IMR-90 (cell line): ENCODE data around the gene LATS2. TPM values are rescaled to one million over a fixed set of nuclear protein-coding genes. Genes with fewer than 3 reads are reported as not detected.
A peak's percentile ranks its signal among the peaks of the same experiment; 100 is the strongest.

ENCODE experiments used
- ATAC-seq: fragments of 200-7000 bp; cut with Tn5 transposase; 2 replicates; pipeline ENCODE4 v1.9.1; 2020; ENCODE audit warnings: low read depth, mild to moderate bottlenecking, moderate library complexity
- BruUV-seq: library from RNA; stranded (reverse); fragments of 400-500 nt; replicated peaks from 2 replicates; lab custom pipeline; 2021; lab: Mats Ljungman, UMichigan
- CTCF ChIA-PET: fragments of 300-600 bp; formaldehyde crosslinking; extraction: SDS; loops from one replicate; lab custom pipeline; 2021; ENCODE audit warnings: antibody characterized with exemption; lab: Yijun Ruan, JAX
- POLR2A ChIA-PET: fragments of 300-600 bp; sonication (Branson Sonifier 250); formaldehyde crosslinking; loops from one replicate; lab custom pipeline; 2022; ENCODE audit warnings: antibody characterized with exemption; ENCODE audit not compliant: unreplicated experiment; lab: Charles Lee
- DNase-seq: peaks from one replicate; pipeline ENCODE4 v3.0.0; 2013
- H2AFZ ChIP-seq: replicated peaks from 2 replicates; pipeline ENCODE3; 2013; ENCODE audit warnings: low read length, mild to moderate bottlenecking; ENCODE audit not compliant: poor library complexity
- H2AK5ac ChIP-seq: 2 replicates; pipeline ENCODE4 v1.6.1; 2013; ENCODE audit warnings: low read depth, low read length, inconsistent platforms
- H2AK9ac ChIP-seq: replicated peaks from 2 replicates; pipeline ENCODE3; 2013; ENCODE audit warnings: mild to moderate bottlenecking, low read depth, low read length, moderate library complexity; ENCODE audit not compliant: poor library complexity
- H2BK120ac ChIP-seq: 2 replicates; pipeline ENCODE4 v1.6.1; 2013; ENCODE audit warnings: low read depth, low read length, inconsistent platforms
- H2BK15ac ChIP-seq: 3 replicates; pipeline ENCODE4 v1.6.1; 2013; ENCODE audit warnings: low read depth, low read length, inconsistent platforms
- H2BK20ac ChIP-seq: 2 replicates; pipeline ENCODE4 v1.6.1; 2013; ENCODE audit warnings: low read depth, mild to moderate bottlenecking, inconsistent platforms, low read length, moderate library complexity
- H2BK5ac ChIP-seq: 2 replicates; pipeline ENCODE4 v1.6.1; 2013; ENCODE audit warnings: mild to moderate bottlenecking, low read depth, low read length, inconsistent platforms; ENCODE audit not compliant: poor library complexity, severe bottlenecking
- H3K14ac ChIP-seq: replicated peaks from 2 replicates; pipeline ENCODE4 v1.6.1; 2013; ENCODE audit warnings: low read depth, low read length, inconsistent platforms
- H3K18ac ChIP-seq: 2 replicates; pipeline ENCODE4 v1.6.1; 2013; ENCODE audit warnings: low read depth, low read length, control low read depth
- H3K23ac ChIP-seq: 2 replicates; pipeline ENCODE4 v1.6.1; 2013; ENCODE audit warnings: low read depth, low read length, inconsistent platforms
- H3K27ac ChIP-seq: 2 replicates; pipeline ENCODE4 v1.5.1; 2013; ENCODE audit warnings: mild to moderate bottlenecking, control low read depth, low read length; ENCODE audit not compliant: insufficient read depth
- H3K27me3 ChIP-seq: 2 replicates; pipeline ENCODE4 v1.6.1; 2013; ENCODE audit warnings: low read length; ENCODE audit not compliant: control insufficient read depth, insufficient read depth
- H3K36me3 ChIP-seq: 2 replicates; pipeline ENCODE4 v1.6.1; 2013; ENCODE audit warnings: low read length, mixed read lengths; ENCODE audit not compliant: control insufficient read depth, insufficient read depth
- H3K4ac ChIP-seq: 2 replicates; pipeline ENCODE4 v1.6.1; 2013; ENCODE audit warnings: low read depth, low read length, inconsistent platforms
- H3K4me1 ChIP-seq: 2 replicates; pipeline ENCODE4 v1.6.1; 2013; ENCODE audit warnings: low read length, mixed read lengths; ENCODE audit not compliant: control insufficient read depth, insufficient read depth
- H3K4me2 ChIP-seq: 2 replicates; pipeline ENCODE4 v1.6.1; 2013; ENCODE audit warnings: low read depth, mild to moderate bottlenecking, control low read depth, low read length, moderate library complexity
- H3K4me3 ChIP-seq: 2 replicates; pipeline ENCODE4 v1.5.1; 2013; ENCODE audit warnings: low read depth, mild to moderate bottlenecking, control low read depth, low read length, moderate library complexity; ENCODE audit not compliant: insufficient read depth
- H3K56ac ChIP-seq: 2 replicates; pipeline ENCODE4 v1.6.1; 2013; ENCODE audit warnings: low read length, inconsistent platforms; ENCODE audit not compliant: insufficient read depth; ENCODE audit errors: extremely low read depth
- H3K79me1 ChIP-seq, 2 experiments: 2 replicates each; pipeline ENCODE4 v1.6.1; 2013; ENCODE audit warnings: low read length in 2 of 2, inconsistent platforms in 1 of 2, low read depth in 1 of 2
- H3K9ac ChIP-seq: 2 replicates; pipeline ENCODE4 v1.6.1; 2013; ENCODE audit warnings: low read depth, low read length, control low read depth
- H3K9me1 ChIP-seq: 2 replicates; pipeline ENCODE4 v1.6.1; 2013; ENCODE audit warnings: low read length, inconsistent platforms; ENCODE audit not compliant: insufficient read depth
- H3K9me3 ChIP-seq: 2 replicates; pipeline ENCODE4 v1.6.1; 2013; ENCODE audit warnings: low read length; ENCODE audit not compliant: control insufficient read depth, insufficient read depth
- H4K20me1 ChIP-seq: 2 replicates; pipeline ENCODE4 v1.6.1; 2013; ENCODE audit warnings: low read length, inconsistent platforms; ENCODE audit not compliant: insufficient read depth
- H4K5ac ChIP-seq: 2 replicates; pipeline ENCODE4 v1.6.1; 2013; ENCODE audit warnings: mild to moderate bottlenecking, low read depth, low read length, control low read depth
- H4K8ac ChIP-seq, 2 experiments: 2 replicates each; pipeline ENCODE4 v1.6.1; 2013; ENCODE audit warnings: low read depth in 2 of 2, low read length in 2 of 2, control low read depth in 1 of 2, inconsistent platforms in 1 of 2
- H4K91ac ChIP-seq: 2 replicates; pipeline ENCODE4 v1.6.1; 2013; ENCODE audit warnings: low read depth, low read length, inconsistent platforms; ENCODE audit not compliant: insufficient read depth
- CHD1 ChIP-seq: IDR thresholded peaks from 2 replicates; pipeline ENCODE4 v1.6.1; 2012; ENCODE audit warnings: low read depth, low read length, improper control_type of control experiment
- MAZ ChIP-seq: IDR thresholded peaks from 2 replicates; pipeline ENCODE4 v1.6.1; 2012; ENCODE audit warnings: low read depth, mild to moderate bottlenecking, low read length, improper control_type of control experiment, moderate library complexity, borderline replicate concordance
- MXI1 ChIP-seq: IDR thresholded peaks from 2 replicates; pipeline ENCODE4 v1.6.1; 2012; ENCODE audit warnings: low read depth, mild to moderate bottlenecking, low read length, moderate library complexity, borderline replicate concordance
- POLR2A ChIP-seq: IDR thresholded peaks from 2 replicates; pipeline ENCODE4 v1.6.1; 2012; ENCODE audit warnings: mild to moderate bottlenecking, low read depth, low read length
- RAD21 ChIP-seq: IDR thresholded peaks from 2 replicates; pipeline ENCODE4 v1.6.1; 2012; ENCODE audit warnings: low read length, improper control_type of control experiment
- WGBS, 2 experiments: methylation state at CpG; one replicate each; pipeline versions ENCODE4 v1.1.5 to v1.1.7; 2013; ENCODE audit warnings: missing lambda C conversion rate in 2 of 2; ENCODE audit not compliant: insufficient read length in 1 of 2; ENCODE audit errors: extremely low coverage in 2 of 2; 5-methylcytosine and 5-hydroxymethylcytosine counted together
- dilution Hi-C: fragments of 300-500 bp; cut with HindIII; formaldehyde crosslinking; loops from one replicate; pipeline ENCODE4 v1.14.3; 2018; ENCODE audit warnings: low sequenced_read_pairs; ENCODE audit not compliant: unreplicated experiment
- in situ Hi-C: fragments of 300-500 bp; cut with MboI; formaldehyde crosslinking; loops from 3 replicates; pipeline ENCODE4 v1.14.3; 2019; ENCODE audit warnings: low sequenced_read_pairs, inconsistent platforms, mixed read lengths
- intact Hi-C: fragments of 100-400 bp; cut with micrococcal nuclease; formaldehyde crosslinking; loops from 2 replicates; pipeline ENCODE4 v1.10.0; 2022
- polyA plus RNA-seq, 3 experiments: library from polyadenylated mRNA; depleted of rRNA; stranded (reverse); fragments of >200 nt; gene quantifications; 2 replicates each; pipeline ENCODE4 v1.2.3, GENCODE V29; 2012; ENCODE audit warnings: low replicate concordance in 1 of 3
- total RNA-seq: library from RNA; depleted of rRNA; stranded (reverse); fragments of >200 nt; gene quantifications from 2 replicates; pipeline ENCODE4 v1.2.3, GENCODE V29; 2012
- TF ChIP-seq, protein P1 (sequence below): fragments of 150-350 bp; IDR thresholded peaks from 2 replicates; pipeline ENCODE4 v1.6.1; 2016; ENCODE audit warnings: low read depth, mild to moderate bottlenecking, low read length, moderate library complexity, borderline replicate concordance
- TF ChIP-seq, protein P2 (sequence below): fragments of 150-350 bp; IDR thresholded peaks from 2 replicates; pipeline ENCODE4 v1.6.1; 2017; ENCODE audit warnings: mild to moderate bottlenecking, antibody characterized with exemption, low read length, low read depth

LATS2 gene
- total and polyA plus RNA-seq, 2 of the 4 experiments (the other 2 are of a cell fraction): 12.7 to 22.4 TPM

GRCh38 chr13:21032656-21033055, 28.7 kb downstream of the LATS2 start:
- CTCF ChIA-PET: no interaction called here
- H4K91ac ChIP-seq: no peak overlapping the region
- no peak overlapping the region for H3K4me2 ChIP-seq
- ATAC-seq (no peak), DNase-seq (no peak)
- H3K27ac ChIP-seq: no peak overlapping the region
- peaks cover 33% of the 10 kb centered on the region for H3K9me1 ChIP-seq
- H3K27me3 ChIP-seq: no peaks in the 10 kb centered on the region
- H4K8ac ChIP-seq: no peak overlapping the region
- TF ChIP-seq, protein P1, sequence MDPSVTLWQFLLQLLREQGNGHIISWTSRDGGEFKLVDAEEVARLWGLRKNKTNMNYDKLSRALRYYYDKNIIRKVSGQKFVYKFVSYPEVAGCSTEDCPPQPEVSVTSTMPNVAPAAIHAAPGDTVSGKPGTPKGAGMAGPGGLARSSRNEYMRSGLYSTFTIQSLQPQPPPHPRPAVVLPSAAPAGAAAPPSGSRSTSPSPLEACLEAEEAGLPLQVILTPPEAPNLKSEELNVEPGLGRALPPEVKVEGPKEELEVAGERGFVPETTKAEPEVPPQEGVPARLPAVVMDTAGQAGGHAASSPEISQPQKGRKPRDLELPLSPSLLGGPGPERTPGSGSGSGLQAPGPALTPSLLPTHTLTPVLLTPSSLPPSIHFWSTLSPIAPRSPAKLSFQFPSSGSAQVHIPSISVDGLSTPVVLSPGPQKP: no peak
- TF ChIP-seq, protein P2, sequence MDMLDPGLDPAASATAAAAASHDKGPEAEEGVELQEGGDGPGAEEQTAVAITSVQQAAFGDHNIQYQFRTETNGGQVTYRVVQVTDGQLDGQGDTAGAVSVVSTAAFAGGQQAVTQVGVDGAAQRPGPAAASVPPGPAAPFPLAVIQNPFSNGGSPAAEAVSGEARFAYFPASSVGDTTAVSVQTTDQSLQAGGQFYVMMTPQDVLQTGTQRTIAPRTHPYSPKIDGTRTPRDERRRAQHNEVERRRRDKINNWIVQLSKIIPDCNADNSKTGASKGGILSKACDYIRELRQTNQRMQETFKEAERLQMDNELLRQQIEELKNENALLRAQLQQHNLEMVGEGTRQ: no peak
- TF ChIP-seq MXI1: no peak
- TF ChIP-seq POLR2A: no peak
- no peak for TF ChIP-seq MAZ
- TF ChIP-seq RAD21: no peak
- TF ChIP-seq CHD1: no peak
- H3K23ac ChIP-seq: peak overlapping the region; percentile 79
- in situ Hi-C loops: no loop called here
- peak overlapping the region; percentile 10 for H2AK9ac ChIP-seq
- H4K20me1 ChIP-seq: peaks cover 90% of the 10 kb centered on the region
- POLR2A ChIA-PET: no interaction called here
- H2AFZ ChIP-seq: no peak overlapping the region
- H2BK15ac ChIP-seq: no peak overlapping the region
- H3K9me3 ChIP-seq: no peaks in the 10 kb centered on the region
- H3K9ac ChIP-seq: no peak overlapping the region
- H4K5ac ChIP-seq: no peak overlapping the region
- no peak overlapping the region for H2BK20ac ChIP-seq
- peak overlapping the region; percentile 25; the same call in 1 of the 2 replicates for H3K14ac ChIP-seq
- no TSS peak for BruUV-seq
- H3K79me1 ChIP-seq: peaks cover 0 to 62% of the 10 kb centered on the region in 2 experiments; a peak in 2 of 4 replicates
- H3K18ac ChIP-seq: no peak overlapping the region; the same call in 1 of the 2 replicates
- no peak overlapping the region for H2BK5ac ChIP-seq
- intact Hi-C loops: no loop called here
- H3K56ac ChIP-seq: no peak overlapping the region
- H2AK5ac ChIP-seq: peak overlapping the region; percentile 12; the same call in 1 of the 2 replicates
- H3K4me3 ChIP-seq: no peak overlapping the region
- peaks cover 8% of the 10 kb centered on the region; the same call in 1 of the 2 replicates for H3K36me3 ChIP-seq
- dilution Hi-C loops: no loop called here
- WGBS, 2 experiments: 97% methylated on average over 6 of the region's 10 CpGs; no CpG with 5 or more reads in 1 of the 2 experiments
- no peak overlapping the region for H2BK120ac ChIP-seq
- H3K4ac ChIP-seq: 0 out of 2 replicates have a peak overlapping the region, but pooled peaks have one; percentile 9
- peaks cover 29% of the 10 kb centered on the region for H3K4me1 ChIP-seq
